ENCODE results near the gene UBE2D4.

GRCh38 chr7:43891069-43891955 lies 34.9 kb upstream of the UBE2D4 start:
- TF ChIP-seq POLR2AphosphoS5 (IDR thresholded peaks at IDR 0.05) (no peak), CTCF (IDR thresholded peaks at IDR 0.05) (no peak), POLR2A (IDR thresholded peaks at IDR 0.05) (no peak)

All from breast epithelium (tissue), 3 donors.